Measurements from ENCODE around the gene PRKCH.

The PRKCH gene

DNA sequence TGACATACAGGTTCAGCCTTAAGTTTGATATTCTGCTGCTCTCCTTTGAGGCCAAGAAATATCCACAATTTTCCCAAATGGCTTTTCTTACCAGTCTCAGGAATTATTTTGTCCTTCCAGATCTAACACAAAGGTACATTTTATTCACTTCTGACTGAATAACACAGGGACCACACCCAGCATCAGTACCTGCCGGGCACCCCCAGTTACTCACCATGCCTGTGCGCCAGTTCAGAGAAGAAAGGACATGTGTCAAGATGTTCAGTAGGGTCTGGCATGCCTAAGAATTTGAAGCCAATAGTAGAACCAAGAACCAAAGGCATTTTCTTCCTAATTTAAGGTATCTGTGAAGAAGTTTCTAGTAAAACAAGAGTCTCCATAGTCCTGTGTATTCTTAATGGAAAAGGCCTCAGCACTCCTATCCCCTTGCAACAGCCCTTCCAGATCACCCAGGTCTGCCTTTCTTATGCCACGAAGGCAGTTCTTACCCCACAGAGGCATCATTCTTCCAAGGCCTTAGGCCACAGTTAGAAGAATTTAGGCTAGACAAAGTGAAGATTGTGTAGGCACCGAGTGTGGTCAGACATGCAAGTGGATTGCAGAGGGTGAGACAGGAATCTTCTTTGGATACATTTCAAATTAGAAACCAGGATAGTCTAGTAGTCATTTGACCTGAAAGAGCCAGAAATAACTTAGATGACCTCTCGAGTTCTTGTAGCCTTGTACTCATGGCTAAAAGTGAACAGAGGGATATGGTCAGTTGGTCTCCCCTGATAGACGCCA is 233.9 kb downstream of the PRKCH start:
- Histone ChIP-seq H3K36me3 (ENCODE audit: control insufficient read depth, insufficient read depth, low read length) (no peaks in the 10 kb centered on the region), H2BK15ac (replicated peaks; ENCODE audit: low read depth) (no peak overlapping the region), H3K79me1 (ENCODE audit: low read length) (no peaks in the 10 kb centered on the region), H2AK5ac (ENCODE audit: low read length) (no peak overlapping the region), H3K4me1 (ENCODE audit: control insufficient read depth, low read depth, low read length) (peaks cover 9% of the 10 kb centered on the region), H3K79me2 (ENCODE audit: control insufficient read depth, insufficient read depth, low read length) (no peaks in the 10 kb centered on the region), H3K18ac (ENCODE audit: low read length) (no peak overlapping the region), H4K5ac (ENCODE audit: low read length) (no peak overlapping the region), H3K27ac (ENCODE audit: low read depth, low read length) (no peak overlapping the region), H3K27me3 (ENCODE audit: insufficient read depth, low read length, poor library complexity) (no peaks in the 10 kb centered on the region), H2BK5ac (ENCODE audit: low read length) (no peak overlapping the region), H3K4me3 (ENCODE audit: low read length) (no peak overlapping the region), H3K9ac (ENCODE audit: low read length) (no peak overlapping the region), H3K56ac (ENCODE audit: low read length) (no peak overlapping the region), H3K23ac (ENCODE audit: low read length) (no peak overlapping the region), H4K8ac (ENCODE audit: low read depth, low read length) (no peak overlapping the region), H3K4ac (ENCODE audit: low read depth, low read length) (no peak overlapping the region), H2BK120ac (ENCODE audit: low read depth, low read length) (no peak overlapping the region), H3K4me2 (ENCODE audit: low read length) (no peak overlapping the region)
- DNase-seq: no peak
- no CpG with 5 or more reads among the region's 6 CpGs for WGBS (ENCODE audit: extremely low coverage, insufficient coverage, low lambda C conversion rate)

DNA sequence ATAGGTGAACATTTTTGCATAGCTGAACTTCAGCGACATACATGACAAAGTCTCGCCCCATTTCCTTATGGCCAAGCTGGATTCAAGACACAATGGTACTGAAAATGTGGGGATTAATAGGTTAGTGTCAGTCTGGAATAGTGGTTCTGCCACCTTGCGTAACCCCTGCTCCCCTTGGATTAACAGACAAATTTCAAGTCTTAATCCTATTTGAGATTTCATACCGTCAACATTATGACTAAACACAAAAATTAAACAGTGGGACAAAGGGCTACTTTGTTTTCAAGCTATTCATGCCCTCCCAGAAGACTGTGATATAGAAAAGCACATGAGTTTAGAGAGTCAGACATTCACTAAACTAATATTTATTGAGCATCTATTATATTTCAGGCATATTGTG is 235.1 kb downstream of the PRKCH start:
- Histone ChIP-seq H2BK120ac (ENCODE audit: low read depth, low read length) (no peak overlapping the region), H3K18ac (ENCODE audit: low read length) (no peak overlapping the region), H2BK5ac (ENCODE audit: low read length) (no peak overlapping the region), H3K23ac (ENCODE audit: low read length) (no peak overlapping the region), H3K4me2 (ENCODE audit: low read length) (no peak overlapping the region), H3K4ac (ENCODE audit: low read depth, low read length) (no peak overlapping the region), H3K79me1 (ENCODE audit: low read length) (no peaks in the 10 kb centered on the region), H3K79me2 (ENCODE audit: control insufficient read depth, insufficient read depth, low read length) (no peaks in the 10 kb centered on the region), H3K4me3 (ENCODE audit: low read length) (no peak overlapping the region), H3K36me3 (ENCODE audit: control insufficient read depth, insufficient read depth, low read length) (no peaks in the 10 kb centered on the region), H2BK15ac (replicated peaks; ENCODE audit: low read depth) (no peak overlapping the region), H3K27me3 (ENCODE audit: insufficient read depth, low read length, poor library complexity) (no peaks in the 10 kb centered on the region), H3K4me1 (ENCODE audit: control insufficient read depth, low read depth, low read length) (peaks cover 9% of the 10 kb centered on the region), H3K9ac (ENCODE audit: low read length) (no peak overlapping the region), H2AK5ac (ENCODE audit: low read length) (no peak overlapping the region), H4K5ac (ENCODE audit: low read length) (no peak overlapping the region), H4K8ac (ENCODE audit: low read depth, low read length) (no peak overlapping the region), H3K27ac (ENCODE audit: low read depth, low read length) (no peak overlapping the region), H3K56ac (ENCODE audit: low read length) (no peak overlapping the region)
- no peak for DNase-seq
- WGBS (ENCODE audit: extremely low coverage, insufficient coverage, low lambda C conversion rate): no CpG with 5 or more reads among the region's 4 CpGs

DNA sequence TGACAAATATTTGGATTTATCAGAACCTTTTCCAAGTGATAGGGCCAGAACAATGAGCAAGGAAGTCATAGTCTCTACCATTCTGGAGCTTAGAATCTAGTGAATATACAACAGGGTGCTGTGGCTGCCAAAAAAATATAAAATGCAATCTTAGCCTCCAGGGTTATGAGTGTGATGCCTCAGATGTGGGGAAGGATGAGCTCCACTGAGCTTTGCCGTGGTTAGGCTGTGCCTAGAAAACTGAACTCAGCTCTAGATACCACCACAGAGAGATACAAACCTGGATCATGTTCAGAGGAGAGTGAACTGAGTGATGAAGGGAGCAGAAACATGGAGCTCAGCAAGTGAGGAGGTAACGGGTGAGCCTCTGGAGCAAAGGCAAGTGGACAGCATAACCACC is 235.9 kb downstream of the PRKCH start:
- Histone ChIP-seq H3K18ac (ENCODE audit: low read length) (no peak overlapping the region), H3K4me2 (ENCODE audit: low read length) (no peak overlapping the region), H3K79me2 (ENCODE audit: control insufficient read depth, insufficient read depth, low read length) (no peaks in the 10 kb centered on the region), H3K4ac (ENCODE audit: low read depth, low read length) (no peak overlapping the region), H3K27me3 (ENCODE audit: insufficient read depth, low read length, poor library complexity) (no peaks in the 10 kb centered on the region), H2BK5ac (ENCODE audit: low read length) (no peak overlapping the region), H3K27ac (ENCODE audit: low read depth, low read length) (no peak overlapping the region), H3K4me3 (ENCODE audit: low read length) (no peak overlapping the region), H3K36me3 (ENCODE audit: control insufficient read depth, insufficient read depth, low read length) (no peaks in the 10 kb centered on the region), H3K56ac (ENCODE audit: low read length) (no peak overlapping the region), H2BK15ac (replicated peaks; ENCODE audit: low read depth) (no peak overlapping the region), H3K4me1 (ENCODE audit: control insufficient read depth, low read depth, low read length) (peaks cover 12% of the 10 kb centered on the region), H4K8ac (ENCODE audit: low read depth, low read length) (no peak overlapping the region), H3K23ac (ENCODE audit: low read length) (no peak overlapping the region), H2AK5ac (ENCODE audit: low read length) (no peak overlapping the region), H3K79me1 (ENCODE audit: low read length) (no peaks in the 10 kb centered on the region), H4K5ac (ENCODE audit: low read length) (no peak overlapping the region), H3K9ac (ENCODE audit: low read length) (no peak overlapping the region), H2BK120ac (ENCODE audit: low read depth, low read length) (no peak overlapping the region)
- DNase-seq: no peak
- no CpG with 5 or more reads among the region's 2 CpGs for WGBS (ENCODE audit: extremely low coverage, insufficient coverage, low lambda C conversion rate)

GRCh38 chr14:61557854-61558253 is 236.5 kb downstream of the PRKCH start:
- Histone ChIP-seq H3K36me3 (ENCODE audit: control insufficient read depth, insufficient read depth, low read length) (no peaks in the 10 kb centered on the region), H3K18ac (ENCODE audit: low read length) (no peak overlapping the region), H2AK5ac (ENCODE audit: low read length) (no peak overlapping the region), H2BK15ac (replicated peaks; ENCODE audit: low read depth) (no peak overlapping the region), H3K9ac (ENCODE audit: low read length) (no peak overlapping the region), H3K4ac (ENCODE audit: low read depth, low read length) (no peak overlapping the region), H4K5ac (ENCODE audit: low read length) (no peak overlapping the region), H3K79me2 (ENCODE audit: control insufficient read depth, insufficient read depth, low read length) (no peaks in the 10 kb centered on the region), H3K56ac (ENCODE audit: low read length) (no peak overlapping the region), H3K27me3 (ENCODE audit: insufficient read depth, low read length, poor library complexity) (no peaks in the 10 kb centered on the region), H3K23ac (ENCODE audit: low read length) (no peak overlapping the region), H3K79me1 (ENCODE audit: low read length) (no peaks in the 10 kb centered on the region), H3K4me1 (ENCODE audit: control insufficient read depth, low read depth, low read length) (peaks cover 9% of the 10 kb centered on the region), H4K8ac (ENCODE audit: low read depth, low read length) (no peak overlapping the region), H2BK5ac (ENCODE audit: low read length) (no peak overlapping the region), H3K4me2 (ENCODE audit: low read length) (no peak overlapping the region), H2BK120ac (ENCODE audit: low read depth, low read length) (no peak overlapping the region), H3K4me3 (ENCODE audit: low read length) (no peak overlapping the region), H3K27ac (ENCODE audit: low read depth, low read length) (no peak overlapping the region)
- no CpG with 5 or more reads among the region's 5 CpGs for WGBS (ENCODE audit: extremely low coverage, insufficient coverage, low lambda C conversion rate)
- no peak for DNase-seq

- Histone ChIP-seq H2BK120ac (ENCODE audit: low read depth, low read length) (no peak overlapping the region), H3K4me2 (ENCODE audit: low read length) (no peak overlapping the region), H2AK5ac (ENCODE audit: low read length) (no peak overlapping the region), H3K56ac (ENCODE audit: low read length) (no peak overlapping the region), H3K27ac (ENCODE audit: low read depth, low read length) (no peak overlapping the region), H2BK15ac (replicated peaks; ENCODE audit: low read depth) (no peak overlapping the region), H3K18ac (ENCODE audit: low read length) (no peak overlapping the region), H3K36me3 (ENCODE audit: control insufficient read depth, insufficient read depth, low read length) (no peaks in the 10 kb centered on the region), H3K27me3 (ENCODE audit: insufficient read depth, low read length, poor library complexity) (no peaks in the 10 kb centered on the region), H3K4me3 (ENCODE audit: low read length) (no peak overlapping the region), H3K79me1 (ENCODE audit: low read length) (no peaks in the 10 kb centered on the region), H3K23ac (ENCODE audit: low read length) (no peak overlapping the region), H3K79me2 (ENCODE audit: control insufficient read depth, insufficient read depth, low read length) (no peaks in the 10 kb centered on the region), H2BK5ac (ENCODE audit: low read length) (no peak overlapping the region), H3K4ac (ENCODE audit: low read depth, low read length) (no peak overlapping the region), H4K8ac (ENCODE audit: low read depth, low read length) (no peak overlapping the region), H3K4me1 (ENCODE audit: control insufficient read depth, low read depth, low read length) (peaks cover 6% of the 10 kb centered on the region), H4K5ac (ENCODE audit: low read length) (no peak overlapping the region), H3K9ac (ENCODE audit: low read length) (no peak overlapping the region)
- no peak for DNase-seq
- no CpG with 5 or more reads among the region's 6 CpGs for WGBS (ENCODE audit: extremely low coverage, insufficient coverage, low lambda C conversion rate)
Observed at GRCh38 chr14:61558271-61558670, 236.9 kb downstream of the PRKCH start.
